WERI-Rb-1 (cell line): Measurements from ENCODE around the gene CASQ2.

ENCODE experiments used
- DNase-seq: peaks from one replicate; pipeline ENCODE4 v3.0.0-alpha.2; 2020
- H3K27ac ChIP-seq: fragments of 250-450 bp; sonication (Bioruptor Pico); 2 replicates; pipeline ENCODE4 v1.5.1; 2020; ENCODE audit warnings: mild to moderate bottlenecking, moderate library complexity
- H3K27me3 ChIP-seq: fragments of 250-450 bp; sonication (Bioruptor Pico); 2 replicates; pipeline ENCODE4 v1.5.1; 2021; ENCODE audit warnings: mild to moderate bottlenecking, low read depth, moderate library complexity; ENCODE audit not compliant: insufficient read depth, severe bottlenecking
- H3K36me3 ChIP-seq: fragments of 250-450 bp; sonication (Bioruptor Pico); 2 replicates; pipeline ENCODE4 v1.5.1; 2020; ENCODE audit warnings: mild to moderate bottlenecking, moderate library complexity
- H3K4me3 ChIP-seq: 2 replicates; pipeline ENCODE4 v1.5.1; 2011; ENCODE audit warnings: low read depth, mild to moderate bottlenecking, control low read depth, low read length
- H3K9me3 ChIP-seq: fragments of 250-450 bp; sonication (Bioruptor Pico); 2 replicates; pipeline ENCODE4 v1.5.1; 2021; ENCODE audit warnings: mild to moderate bottlenecking, moderate library complexity; ENCODE audit not compliant: severe bottlenecking
- TF ChIP-seq, protein P1 (sequence below): IDR thresholded peaks from 2 replicates; pipeline ENCODE4 v1.5.1; 2011; ENCODE audit warnings: low read depth, mild to moderate bottlenecking, control low read depth, inconsistent platforms, low read length

The CASQ2 gene

DNA sequence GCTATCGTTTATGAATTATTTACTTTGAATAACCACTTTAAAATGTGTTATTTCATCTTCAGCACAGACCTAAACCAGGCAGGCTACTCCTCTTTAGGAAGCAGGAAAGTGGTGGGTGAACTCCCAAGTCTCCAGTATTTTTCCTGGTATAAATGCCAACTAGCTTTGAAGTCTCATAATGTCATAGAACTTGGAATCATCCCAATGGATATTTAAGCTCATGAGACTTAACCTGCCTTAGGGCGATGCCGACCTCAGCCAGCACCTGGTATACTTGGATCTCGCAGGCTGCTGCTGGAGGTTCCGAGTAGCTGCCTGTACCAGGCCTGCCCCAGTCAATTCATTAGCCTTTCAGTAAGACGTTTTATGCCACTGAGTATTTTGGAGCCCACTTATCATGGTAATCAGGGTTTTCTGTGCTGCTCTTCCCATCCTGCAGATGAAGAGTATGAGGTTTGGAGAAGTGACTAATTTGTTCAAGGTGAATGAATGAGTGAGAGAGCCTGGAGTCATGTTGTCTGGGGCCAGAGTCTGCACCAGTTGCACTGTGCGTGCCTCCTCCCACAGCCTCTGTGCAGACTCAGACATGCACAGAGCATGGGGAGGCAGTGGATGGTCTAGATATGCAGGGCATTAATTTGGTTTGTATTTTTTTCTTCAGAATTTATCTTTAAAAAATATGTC lies 91.9 kb downstream of the CASQ2 start:
- TF ChIP-seq, protein P1, sequence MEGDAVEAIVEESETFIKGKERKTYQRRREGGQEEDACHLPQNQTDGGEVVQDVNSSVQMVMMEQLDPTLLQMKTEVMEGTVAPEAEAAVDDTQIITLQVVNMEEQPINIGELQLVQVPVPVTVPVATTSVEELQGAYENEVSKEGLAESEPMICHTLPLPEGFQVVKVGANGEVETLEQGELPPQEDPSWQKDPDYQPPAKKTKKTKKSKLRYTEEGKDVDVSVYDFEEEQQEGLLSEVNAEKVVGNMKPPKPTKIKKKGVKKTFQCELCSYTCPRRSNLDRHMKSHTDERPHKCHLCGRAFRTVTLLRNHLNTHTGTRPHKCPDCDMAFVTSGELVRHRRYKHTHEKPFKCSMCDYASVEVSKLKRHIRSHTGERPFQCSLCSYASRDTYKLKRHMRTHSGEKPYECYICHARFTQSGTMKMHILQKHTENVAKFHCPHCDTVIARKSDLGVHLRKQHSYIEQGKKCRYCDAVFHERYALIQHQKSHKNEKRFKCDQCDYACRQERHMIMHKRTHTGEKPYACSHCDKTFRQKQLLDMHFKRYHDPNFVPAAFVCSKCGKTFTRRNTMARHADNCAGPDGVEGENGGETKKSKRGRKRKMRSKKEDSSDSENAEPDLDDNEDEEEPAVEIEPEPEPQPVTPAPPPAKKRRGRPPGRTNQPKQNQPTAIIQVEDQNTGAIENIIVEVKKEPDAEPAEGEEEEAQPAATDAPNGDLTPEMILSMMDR = no peak
- Histone ChIP-seq H3K27ac (no peak overlapping the region), H3K9me3 (no peaks in the 10 kb centered on the region), H3K36me3 (no peaks in the 10 kb centered on the region), H3K27me3 (no peaks in the 10 kb centered on the region), H3K4me3 (no peak overlapping the region)
- no peak for DNase-seq

DNA sequence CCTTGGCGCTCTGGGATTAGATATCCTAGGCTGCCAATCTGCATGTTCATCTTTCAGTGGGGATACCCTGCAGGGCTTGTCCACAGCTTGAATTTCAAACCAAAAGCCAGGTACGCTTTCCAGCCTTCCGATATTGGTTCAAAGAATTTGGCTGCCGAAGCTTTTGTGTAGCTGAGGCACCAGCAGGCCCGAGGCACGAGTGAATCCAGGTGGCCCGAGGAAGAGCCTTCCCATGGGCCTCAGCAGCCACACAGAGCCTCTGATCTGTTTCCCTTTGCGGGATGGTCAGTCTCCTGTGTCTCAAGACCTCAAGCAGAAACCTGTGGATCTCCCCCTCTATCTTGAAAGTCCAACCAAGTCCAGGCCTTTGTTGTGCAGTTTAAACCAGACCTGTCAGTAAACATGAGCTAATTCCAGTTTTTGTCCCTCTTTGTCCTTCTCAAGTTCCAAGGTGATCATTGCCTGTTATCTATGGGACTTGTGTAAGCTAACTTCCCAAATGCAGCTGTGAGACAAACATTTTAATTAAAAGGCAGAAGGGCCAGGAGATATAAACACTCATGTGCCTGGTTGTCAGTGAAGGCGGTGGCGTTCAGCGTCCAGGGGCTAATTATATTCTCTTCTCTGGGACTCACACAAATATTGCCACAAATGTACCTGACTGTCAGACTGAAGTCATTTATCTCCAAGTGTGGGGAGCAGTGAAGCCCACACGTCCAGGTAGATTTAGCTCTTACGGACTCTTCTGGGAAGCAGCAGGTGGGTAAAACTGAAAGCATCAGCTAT lies 96.1 kb downstream of the CASQ2 start:
- no peak for DNase-seq
- Histone ChIP-seq H3K36me3 (no peaks in the 10 kb centered on the region), H3K4me3 (no peak overlapping the region), H3K9me3 (no peaks in the 10 kb centered on the region), H3K27ac (no peak overlapping the region), H3K27me3 (no peaks in the 10 kb centered on the region)
- TF ChIP-seq, protein P1 = no peak

DNA sequence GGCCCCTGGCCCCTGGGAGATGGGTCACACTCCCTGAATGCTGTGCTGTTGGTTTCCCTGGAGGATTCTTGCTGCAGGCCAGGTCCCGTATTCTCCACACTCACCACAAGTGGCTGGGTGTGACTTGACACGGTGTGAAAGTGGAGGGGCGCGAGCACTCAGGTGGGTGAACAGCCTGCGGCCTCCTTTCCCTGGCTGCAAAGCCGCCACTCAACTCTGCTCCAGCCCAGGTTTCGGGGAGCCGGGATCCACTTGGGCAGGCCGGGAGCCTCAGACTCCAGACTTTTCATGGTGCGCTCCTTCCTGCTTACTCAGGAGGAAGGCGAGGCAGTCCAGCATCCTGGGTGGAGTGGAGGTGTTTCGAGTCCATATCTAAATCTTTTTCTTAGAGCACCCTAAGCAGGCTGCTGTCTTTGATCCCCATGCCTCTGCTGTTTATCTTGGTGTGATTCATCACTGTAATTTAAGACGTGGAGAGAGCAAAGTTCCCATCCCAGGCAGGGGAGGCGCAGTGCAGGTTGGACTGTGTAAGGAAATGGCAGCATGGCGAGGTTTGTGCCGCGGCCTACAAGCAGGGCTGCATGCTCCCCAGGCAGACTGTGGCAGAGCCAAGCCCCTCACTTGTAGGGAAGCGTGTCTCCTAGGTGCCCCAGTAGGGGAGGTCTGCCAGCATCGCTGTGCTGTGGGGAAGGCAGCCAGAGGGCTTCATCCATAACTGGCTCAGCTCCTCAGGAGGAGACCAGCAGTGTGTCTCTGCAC lies 97.2 kb downstream of the CASQ2 start:
- no peak for DNase-seq
- no peak overlapping the region for H3K27ac ChIP-seq
- TF ChIP-seq, protein P1 = no peak
- no peaks in the 10 kb centered on the region for H3K36me3 ChIP-seq
- H3K9me3 ChIP-seq = no peaks in the 10 kb centered on the region
- no peaks in the 10 kb centered on the region for H3K27me3 ChIP-seq
- H3K4me3 ChIP-seq = no peak overlapping the region

DNA sequence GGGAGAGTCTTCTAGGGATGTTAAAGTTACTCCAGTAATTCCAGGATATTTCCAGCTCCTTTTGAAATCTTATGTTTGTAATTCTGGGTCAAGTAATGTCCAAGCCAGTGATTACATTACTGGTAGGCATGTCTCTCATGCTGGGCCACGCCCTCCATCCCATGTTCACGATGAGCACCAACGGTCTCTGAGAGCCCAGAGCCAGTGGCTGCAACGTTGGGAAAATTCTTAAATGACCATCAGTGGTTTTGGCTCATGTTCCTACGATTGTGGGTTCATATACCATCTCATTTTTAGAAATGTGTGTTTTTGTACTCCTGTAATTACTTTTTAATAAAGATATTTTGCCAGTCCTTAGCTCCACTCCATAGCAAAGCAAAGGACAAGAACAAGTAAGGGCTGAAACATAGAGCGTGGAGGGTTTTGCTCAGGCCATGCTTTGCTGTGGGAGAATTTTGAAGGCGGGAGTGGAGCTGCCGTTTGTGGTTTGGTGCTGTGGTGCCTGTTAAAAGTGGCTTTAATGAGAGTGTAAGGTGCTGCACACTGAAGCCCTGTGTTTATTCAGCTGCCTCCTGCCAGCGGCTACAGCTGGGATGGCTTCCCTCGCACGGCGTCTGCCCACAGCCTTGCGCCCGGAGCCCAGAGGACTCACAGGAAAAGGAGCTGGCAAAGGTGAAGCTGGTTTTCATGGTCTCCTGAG lies 97.9 kb downstream of the CASQ2 start:
- Histone ChIP-seq H3K4me3 (no peak overlapping the region), H3K36me3 (no peaks in the 10 kb centered on the region), H3K27me3 (no peaks in the 10 kb centered on the region), H3K9me3 (no peaks in the 10 kb centered on the region), H3K27ac (no peak overlapping the region)
- TF ChIP-seq, protein P1 = no peak
- no peak for DNase-seq

DNA sequence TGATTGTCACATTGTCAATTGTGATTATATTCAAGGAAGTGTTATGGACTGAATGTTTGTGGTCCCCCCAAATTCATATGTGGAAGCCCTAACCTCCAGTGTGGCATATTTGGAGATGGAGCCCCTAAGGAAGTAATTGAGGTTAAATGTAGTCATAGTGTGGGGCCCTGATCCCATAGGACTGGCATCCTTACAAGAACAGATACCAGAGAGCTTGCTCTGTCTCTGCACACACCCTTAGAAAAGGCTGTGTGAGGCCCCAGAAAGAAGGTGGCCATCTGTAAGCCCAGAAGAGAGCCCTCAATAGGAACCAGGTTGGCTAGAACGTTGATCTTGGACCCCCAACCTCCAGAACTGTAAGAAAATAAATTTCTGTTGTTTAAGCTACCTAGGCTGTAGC lies 98.6 kb downstream of the CASQ2 start:
- Histone ChIP-seq H3K27me3 (no peaks in the 10 kb centered on the region), H3K4me3 (no peak overlapping the region), H3K27ac (no peak overlapping the region), H3K36me3 (no peaks in the 10 kb centered on the region), H3K9me3 (no peaks in the 10 kb centered on the region)
- TF ChIP-seq, protein P1 = no peak
- DNase-seq = no peak
